Endothelial cell of umbilical vein (primary cell): ENCODE data around the gene C4BPA. TPM values are rescaled to one million over a fixed set of nuclear protein-coding genes. Genes with fewer than 3 reads are reported as not detected.

Experiments
- BruUV-seq: library from RNA; stranded (reverse); fragments of 400-500 nt; replicated peaks from 2 replicates; lab custom pipeline; 2021; lab: Mats Ljungman, UMichigan
- CTCF ChIA-PET: fragments of 300-600, 350-600 bp; sonication (Branson Sonifier 250); formaldehyde crosslinking; loops from one replicate; lab custom pipeline; 2021; ENCODE audit warnings: antibody characterized with exemption, inconsistent platforms; lab: Charles Lee
- POLR2A ChIA-PET: fragments of 300-600, 350-600 bp; sonication (Branson Sonifier 250); formaldehyde crosslinking; loops from one replicate; lab custom pipeline; 2021; ENCODE audit warnings: antibody characterized with exemption, inconsistent platforms; lab: Charles Lee
- DNase-seq: peaks from one replicate; pipeline ENCODE4 v3.0.0-alpha.2; 2011; ENCODE audit warnings: low read depth, low spot score
- FAIRE-seq: peaks from 2 replicates; lab custom pipeline; 2011; peaks lifted over from hg19 to GRCh38; lab: Jason Lieb, UNC
- H2AFZ ChIP-seq: 2 replicates; pipeline ENCODE4 v1.6.0; 2012; ENCODE audit warnings: low read depth, low read length, control low read depth, inconsistent platforms
- H3K27ac ChIP-seq: 2 replicates; pipeline ENCODE4 v1.5.1; 2011; ENCODE audit warnings: low read depth, mild to moderate bottlenecking, control low read depth, low read length, moderate library complexity; ENCODE audit not compliant: insufficient read depth
- H3K27me3 ChIP-seq, 2 experiments: 2 replicates each; pipeline versions ENCODE4 v1.6.0 to v1.6.1; 2011; ENCODE audit warnings: low read length in 2 of 2, mixed read lengths in 1 of 2; ENCODE audit not compliant: control insufficient read depth in 2 of 2, insufficient read depth in 2 of 2
- H3K36me3 ChIP-seq, 2 experiments: 2 replicates in 1 of 2; 3 replicates in 1 of 2; pipeline ENCODE4 v1.5.1; 2011; ENCODE audit warnings: low read length in 2 of 2, mild to moderate bottlenecking in 1 of 2, moderate library complexity in 1 of 2; ENCODE audit not compliant: control insufficient read depth in 2 of 2, insufficient read depth in 2 of 2; ENCODE audit errors: extremely low read depth in 1 of 2
- H3K4me1 ChIP-seq: 3 replicates; pipeline ENCODE4 v1.5.1; 2011; ENCODE audit warnings: mild to moderate bottlenecking, low read length; ENCODE audit not compliant: control insufficient read depth, insufficient read depth; ENCODE audit errors: extremely low read depth
- H3K4me2 ChIP-seq: 2 replicates; pipeline ENCODE4 v1.6.1; 2011; ENCODE audit warnings: low read length, control low read depth, mixed read lengths; ENCODE audit not compliant: insufficient read depth
- H3K4me3 ChIP-seq, 3 experiments: fragments of 200-600 bp in 1 of 3; sonication (generic), shearing (Covaris generic) in 1 of 3; replicated peaks in 1 of 3; 2 replicates each; pipeline ENCODE4 v1.5.1; 2011 to 2016; ENCODE audit warnings: control low read depth in 3 of 3, low read length in 3 of 3, mild to moderate bottlenecking in 2 of 3, inconsistent platforms in 1 of 3, low read depth in 1 of 3, moderate library complexity in 1 of 3; ENCODE audit not compliant: insufficient read depth in 1 of 3
- H3K79me2 ChIP-seq: 2 replicates; pipeline ENCODE4 v1.6.0; 2012; ENCODE audit warnings: low read length, inconsistent platforms; ENCODE audit not compliant: control insufficient read depth, insufficient read depth
- H3K9ac ChIP-seq: replicated peaks from 2 replicates; pipeline ENCODE3; 2011; ENCODE audit warnings: low read length, control low read depth; ENCODE audit not compliant: insufficient read depth; ENCODE audit errors: extremely low read depth
- H3K9me1 ChIP-seq: replicated peaks from 3 replicates; pipeline ENCODE4 v1.6.0; 2011; ENCODE audit warnings: mild to moderate bottlenecking, low read length; ENCODE audit not compliant: control insufficient read depth, insufficient read depth; ENCODE audit errors: extremely low read depth
- H3K9me3 ChIP-seq: replicated peaks from 2 replicates; pipeline ENCODE4 v1.5.1; 2012; ENCODE audit warnings: low read length, inconsistent platforms; ENCODE audit not compliant: control insufficient read depth, insufficient read depth
- H4K20me1 ChIP-seq: replicated peaks from 2 replicates; pipeline ENCODE3; 2011; ENCODE audit warnings: mild to moderate bottlenecking, low read length; ENCODE audit not compliant: control insufficient read depth, insufficient read depth; ENCODE audit errors: extremely low read depth
- EZH2 ChIP-seq: IDR thresholded peaks from 2 replicates; pipeline ENCODE4 v1.6.1; 2012; ENCODE audit warnings: borderline replicate concordance, low read depth, mild to moderate bottlenecking, moderate library complexity, low read length, inconsistent platforms; ENCODE audit not compliant: severe bottlenecking
- FOS ChIP-seq: IDR thresholded peaks from 2 replicates; pipeline ENCODE4 v1.6.1; 2011; ENCODE audit warnings: mild to moderate bottlenecking, low read length, moderate library complexity, borderline replicate concordance; ENCODE audit not compliant: insufficient read depth
- GATA2 ChIP-seq: IDR thresholded peaks from 2 replicates; pipeline ENCODE4 v1.7.0; 2011; ENCODE audit warnings: low read depth, mild to moderate bottlenecking, moderate library complexity, mixed read lengths, low read length; ENCODE audit not compliant: insufficient read length, insufficient read depth
- JUN ChIP-seq: IDR thresholded peaks from 2 replicates; pipeline ENCODE4 v1.6.1; 2011; ENCODE audit warnings: borderline replicate concordance, low read depth; ENCODE audit not compliant: insufficient read length, insufficient read depth
- MAX ChIP-seq: IDR thresholded peaks from 2 replicates; pipeline ENCODE4 v1.6.1; 2011; ENCODE audit not compliant: insufficient read depth, insufficient read length
- POLR2AphosphoS5 ChIP-seq: IDR thresholded peaks from 2 replicates; pipeline ENCODE4 v1.6.1; 2012; ENCODE audit warnings: low read depth, mild to moderate bottlenecking, control low read depth, low read length, moderate library complexity; ENCODE audit not compliant: insufficient read depth
- dilution Hi-C: fragments of 300-500 bp; cut with MboI; formaldehyde crosslinking; loops from one replicate; pipeline ENCODE4 v1.15.0; 2019; ENCODE audit warnings: low sequenced_read_pairs; ENCODE audit not compliant: extremely low pct_ligation_motif_present
- intact Hi-C: fragments of 100-400 bp; cut with micrococcal nuclease; formaldehyde crosslinking; loops from one replicate; pipeline ENCODE4 v1.10.0; 2022
- polyA plus RNA-seq, 4 experiments: library from polyadenylated mRNA; depleted of rRNA in 3 of 4; stranded (reverse) in 3 of 4; unstranded in 1 of 4; fragments of >200 nt; gene quantifications; 2 replicates each; pipeline versions ENCODE4 v1.2.1 to v1.2.3, GENCODE V29; 2011 to 2012; ENCODE audit warnings: missing spikeins in 1 of 4
- total RNA-seq: library from RNA; stranded (reverse); gene quantifications from 2 replicates; pipeline ENCODE4 v1.2.3, GENCODE V29; 2021

The C4BPA gene
- total and polyA plus RNA-seq, 2 donors (not counting 3 experiments of a cell fraction or from before 2014, with no cell fraction given) = not detected

- Histone ChIP-seq H3K4me1 (no peaks in the 10 kb centered on the region), H3K36me3 (no peaks in the 10 kb centered on the region), H3K4me2 (no peak overlapping the region), H4K20me1 (no peaks in the 10 kb centered on the region), H3K9me3 (no peaks in the 10 kb centered on the region), H3K27ac (no peak overlapping the region), H3K27me3 (no peaks in the 10 kb centered on the region), H3K4me3 (no peak overlapping the region), H2AFZ (no peak overlapping the region), H3K79me2 (no peaks in the 10 kb centered on the region), H3K9ac (no peak overlapping the region), H3K9me1 (no peaks in the 10 kb centered on the region)
- TF ChIP-seq GATA2 = no peak
- peak; percentile 50 for TF ChIP-seq FOS
- BruUV-seq = no TSS peak
- dilution Hi-C loops (no loop called here), intact Hi-C loops (no loop called here)
- POLR2A ChIA-PET = no interaction called here
- no peak for DNase-seq
- CTCF ChIA-PET = no interaction called here
- FAIRE-seq = no peak
Observed at GRCh38 chr1:207140536-207140935, 36.5 kb downstream of the C4BPA start.

- no peaks in the 10 kb centered on the region for H4K20me1 ChIP-seq
- H2AFZ ChIP-seq = peak overlapping the region; percentile 24
- H3K79me2 ChIP-seq = no peaks in the 10 kb centered on the region
- no peaks in the 10 kb centered on the region for H3K9me1 ChIP-seq
- H3K36me3 ChIP-seq = no peaks in the 10 kb centered on the region
- no TSS peak for BruUV-seq
- no peak overlapping the region for H3K4me2 ChIP-seq
- dilution Hi-C loops = no loop called here
- intact Hi-C loops = no loop called here
- no peak overlapping the region for H3K4me3 ChIP-seq
- TF ChIP-seq MAX (no peak), JUN (no peak), POLR2AphosphoS5 (no peak), GATA2 (peak; percentile 59), EZH2 (no peak)
- no peak overlapping the region for H3K9ac ChIP-seq
- H3K9me3 ChIP-seq = no peaks in the 10 kb centered on the region
- no peak overlapping the region for H3K27ac ChIP-seq
- POLR2A ChIA-PET = no interaction called here
- CTCF ChIA-PET = interaction anchor here (0.7 kb wide), 1 partner anchor 453 kb away, joined by 3 read pairs; no protein-coding TSS in a partner anchor
- DNase-seq (peak; percentile 48), FAIRE-seq (no peak)
- H3K27me3 ChIP-seq = no peaks in the 10 kb centered on the region
- H3K4me1 ChIP-seq = no peaks in the 10 kb centered on the region
Observed at GRCh38 chr1:207145401-207146058, 41.5 kb downstream of the C4BPA start.
